ENCODE results near the gene CDS2.

CDS2 gene

GRCh38 chr20:5148581-5148980 is 21.8 kb downstream of the CDS2 start:
- Histone ChIP-seq H3F3A (ENCODE audit: insufficient read depth) (no peaks in the 10 kb centered on the region), H3K9me2 (replicated peaks; ENCODE audit: insufficient read depth, low read length) (no peaks in the 10 kb centered on the region), H3K27me3 (ENCODE audit: low read length) (no peaks in the 10 kb centered on the region), H3K79me2 (ENCODE audit: insufficient read depth, low read length) (peaks cover 79% of the 10 kb centered on the region), H3K9me3 (ENCODE audit: insufficient read depth, low read length) (no peaks in the 10 kb centered on the region), H4K20me1 (ENCODE audit: low read depth, low read length) (0 out of 2 replicates have a peak, but pooled peaks cover 11% of the 10 kb centered on the region), H3K9ac (ENCODE audit: low read length) (no peak overlapping the region), H3K36me3 (ENCODE audit: low read length) (no peaks in the 10 kb centered on the region), H3K4me3 (ENCODE audit: insufficient read depth, low read length, poor library complexity, severe bottlenecking) (no peak overlapping the region), H3K27ac (ENCODE audit: low read depth, low read length) (no peak overlapping the region), H2AFZ (ENCODE audit: low read depth, low read length, severe bottlenecking) (no peak overlapping the region), H3K4me2 (ENCODE audit: low read depth, low read length, poor library complexity, severe bottlenecking) (no peak overlapping the region)
- TF ChIP-seq CTCF (IDR thresholded peaks at IDR 0.05; ENCODE audit: insufficient read depth, low read length, poor library complexity, severe bottlenecking) (no peak), EZH2phosphoT487 (conservative IDR thresholded peaks at IDR 0.05; ENCODE audit: low read length) (no peak)

- Histone ChIP-seq H3K9me3 (ENCODE audit: insufficient read depth, low read length) (no peaks in the 10 kb centered on the region), H3F3A (ENCODE audit: insufficient read depth) (no peaks in the 10 kb centered on the region), H4K20me1 (ENCODE audit: low read depth, low read length) (0 out of 2 replicates have a peak, but pooled peaks cover 4% of the 10 kb centered on the region), H3K9me2 (replicated peaks; ENCODE audit: insufficient read depth, low read length) (no peaks in the 10 kb centered on the region), H3K4me3 (ENCODE audit: insufficient read depth, low read length, poor library complexity, severe bottlenecking) (no peak overlapping the region), H3K4me2 (ENCODE audit: low read depth, low read length, poor library complexity, severe bottlenecking) (no peak overlapping the region), H3K9ac (ENCODE audit: low read length) (no peak overlapping the region), H3K79me2 (ENCODE audit: insufficient read depth, low read length) (peaks cover 74% of the 10 kb centered on the region), H3K36me3 (ENCODE audit: low read length) (no peaks in the 10 kb centered on the region), H3K27ac (ENCODE audit: low read depth, low read length) (no peak overlapping the region), H3K27me3 (ENCODE audit: low read length) (no peaks in the 10 kb centered on the region), H2AFZ (ENCODE audit: low read depth, low read length, severe bottlenecking) (no peak overlapping the region)
- no peak for TF ChIP-seq EZH2phosphoT487 (conservative IDR thresholded peaks at IDR 0.05; ENCODE audit: low read length)
- no peak for TF ChIP-seq CTCF (IDR thresholded peaks at IDR 0.05; ENCODE audit: insufficient read depth, low read length, poor library complexity, severe bottlenecking)
These were observed 23.1 kb downstream of the CDS2 start for GRCh38 chr20:5149892-5150225.

- H3K9ac ChIP-seq (ENCODE audit: low read length), result no peak overlapping the region
These were observed 23.6 kb downstream of the CDS2 start for GRCh38 chr20:5150226-5151076.

More at GRCh38 chr20:5150226-5151076, 23.6 kb downstream of the CDS2 start:
- Histone ChIP-seq H3K27me3 (ENCODE audit: low read length) (no peaks in the 10 kb centered on the region), H2AFZ (ENCODE audit: low read depth, low read length, severe bottlenecking) (no peak overlapping the region), H3K27ac (ENCODE audit: low read depth, low read length) (no peak overlapping the region), H4K20me1 (ENCODE audit: low read depth, low read length) (0 out of 2 replicates have a peak, but pooled peaks cover 4% of the 10 kb centered on the region), H3K4me3 (ENCODE audit: insufficient read depth, low read length, poor library complexity, severe bottlenecking) (no peak overlapping the region), H3K9me2 (replicated peaks; ENCODE audit: insufficient read depth, low read length) (no peaks in the 10 kb centered on the region), H3K9me3 (ENCODE audit: insufficient read depth, low read length) (no peaks in the 10 kb centered on the region), H3K36me3 (ENCODE audit: low read length) (no peaks in the 10 kb centered on the region), H3K4me2 (ENCODE audit: low read depth, low read length, poor library complexity, severe bottlenecking) (no peak overlapping the region), H3K79me2 (ENCODE audit: insufficient read depth, low read length) (peaks cover 77% of the 10 kb centered on the region), H3F3A (ENCODE audit: insufficient read depth) (no peaks in the 10 kb centered on the region)
- TF ChIP-seq EZH2phosphoT487 (conservative IDR thresholded peaks at IDR 0.05; ENCODE audit: low read length) (no peak), CTCF (IDR thresholded peaks at IDR 0.05; ENCODE audit: insufficient read depth, low read length, poor library complexity, severe bottlenecking) (no peak)
